Fibroblast of skin of back (primary cell): ENCODE measurements around the gene SLC44A1. TPM values are rescaled to one million over a fixed set of nuclear protein-coding genes. Genes with fewer than 3 reads are reported as not detected.

Experiments
- DNase-seq: peaks from one replicate; pipeline ENCODE4 v3.0.0-alpha.2; 2013
- polyA plus RNA-seq, 2 experiments: library from polyadenylated mRNA; unstranded; fragments of 120-200 nt; gene quantifications; one replicate each; pipeline ENCODE4 v1.2.1, GENCODE V29; 2013; ENCODE audit not compliant: insufficient read length in 2 of 2

SLC44A1 gene
- polyA plus RNA-seq (2013, experiment 1 of 2; ENCODE audit: insufficient read length): 13.0 TPM
- 16.0 TPM for polyA plus RNA-seq (2013, experiment 2 of 2; ENCODE audit: insufficient read length)

GRCh38 chr9:105244003-105244733, at the start of gene SLC44A1:
SLC44A1 (plus strand) TSS chr9:105244651; CDS start chr9:105244869, 218 bp downstream.
- peak; percentile 95 for DNase-seq

GRCh38 chr9:105195259-105195658, 49.2 kb upstream of the SLC44A1 start:
- no peak for DNase-seq

- DNase-seq: no peak
Measured at GRCh38 chr9:105198023-105198422, 46.4 kb upstream of the SLC44A1 start.

- no peak for DNase-seq
Measured at GRCh38 chr9:105198865-105199264, 45.6 kb upstream of the SLC44A1 start.

GRCh38 chr9:105204416-105204815, 40.0 kb upstream of the SLC44A1 start:
- no peak for DNase-seq

- peak; percentile 40 for DNase-seq
Measured at GRCh38 chr9:105205787-105206495, 38.5 kb upstream of the SLC44A1 start.

- DNase-seq: no peak
Measured at GRCh38 chr9:105206496-105206820, 38.0 kb upstream of the SLC44A1 start.

GRCh38 chr9:105206821-105207699, 37.4 kb upstream of the SLC44A1 start:
- DNase-seq: no peak

- no peak for DNase-seq
Measured at GRCh38 chr9:105216440-105217178, 27.8 kb upstream of the SLC44A1 start.

- no peak for DNase-seq
Measured at GRCh38 chr9:105218673-105219072, 25.8 kb upstream of the SLC44A1 start.

GRCh38 chr9:105219291-105219805, 25.1 kb upstream of the SLC44A1 start:
- DNase-seq: peak; percentile 45

GRCh38 chr9:105220451-105220850, 24.0 kb upstream of the SLC44A1 start:
- DNase-seq: no peak

GRCh38 chr9:105223544-105224140, 20.8 kb upstream of the SLC44A1 start:
- no peak for DNase-seq

- no peak for DNase-seq
Measured at GRCh38 chr9:105226055-105226454, 18.4 kb upstream of the SLC44A1 start.

GRCh38 chr9:105232207-105232606, 12.2 kb upstream of the SLC44A1 start:
- peak; percentile 29 for DNase-seq

- DNase-seq: peak; percentile 9
Measured at GRCh38 chr9:105233873-105234272, 10.6 kb upstream of the SLC44A1 start.

- DNase-seq: no peak
Measured at GRCh38 chr9:105236261-105236660, 8.2 kb upstream of the SLC44A1 start.

GRCh38 chr9:105237246-105237645, 7.2 kb upstream of the SLC44A1 start:
- DNase-seq: no peak

GRCh38 chr9:105238302-105238701, 6.1 kb upstream of the SLC44A1 start:
- no peak for DNase-seq

GRCh38 chr9:105241356-105242043, 3.0 kb upstream of the SLC44A1 start:
- DNase-seq: no peak

- no peak for DNase-seq
Measured at GRCh38 chr9:105242062-105242461, 2.4 kb upstream of the SLC44A1 start.
